ENCODE data around the gene ZNF394. TPM values are rescaled to one million over a fixed set of nuclear protein-coding genes. Genes with fewer than 3 reads are reported as not detected.

ZNF394 gene
- total and polyA plus RNA-seq, 9 of the 15 experiments (the other 6 are each of a cell fraction or from before 2014, with no cell fraction given) = 2.9 to 32.2 (median 24.2) TPM

DNA sequence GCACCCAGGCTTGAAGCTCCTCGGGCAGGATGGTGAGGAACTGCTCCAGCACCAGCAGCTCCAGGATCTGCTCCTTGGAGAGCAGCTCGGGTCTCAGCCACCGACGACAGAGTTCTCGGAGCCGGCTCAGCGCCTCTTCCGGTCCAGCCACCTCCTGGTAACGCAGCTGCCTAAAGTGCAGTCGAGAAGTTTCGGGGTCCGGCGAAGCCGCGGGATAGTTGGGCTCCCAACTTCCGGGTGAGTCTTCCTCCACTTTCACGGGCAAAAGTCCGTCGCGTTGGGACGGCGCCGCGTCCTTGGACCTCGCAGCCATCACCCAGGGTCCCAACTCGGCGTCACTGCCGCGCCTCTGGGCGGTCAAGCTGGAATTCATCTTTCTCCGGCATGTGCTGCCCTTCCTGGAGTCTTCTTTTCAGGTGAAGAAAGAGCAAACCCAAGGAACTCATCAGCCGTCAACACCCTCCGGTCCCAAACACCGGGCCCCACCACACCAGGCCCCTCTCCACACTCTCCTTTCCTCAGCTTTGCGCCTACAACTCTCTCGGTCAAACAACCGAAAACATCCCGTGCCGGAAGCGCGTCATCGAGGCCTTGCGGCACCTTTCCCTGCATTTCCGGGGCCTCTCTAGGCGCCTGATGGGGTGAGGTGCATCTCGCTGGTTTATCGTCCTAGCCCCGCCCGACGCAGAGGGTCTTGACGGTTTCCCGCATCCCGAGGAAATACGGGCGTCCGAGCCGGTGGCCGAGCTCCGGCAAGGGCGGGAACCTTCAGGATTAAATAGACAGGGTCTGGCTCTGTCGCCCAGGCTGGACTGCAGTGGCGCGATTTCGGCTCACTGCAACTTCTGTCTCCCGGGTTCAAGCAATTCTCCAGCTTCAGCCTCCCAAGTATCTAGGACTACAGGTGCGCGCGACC lies at the start of gene ZNF394 (continued):
- no peak for TF ChIP-seq HBP1 (CRISPR knock-in tag; IDR thresholded peaks at IDR 0.05)
- peak; percentile 94 for TF ChIP-seq CREB1 (IDR thresholded peaks at IDR 0.05)
- peak; percentile 96 for TF ChIP-seq CREB1 (CRISPR knock-in tag; IDR thresholded peaks at IDR 0.05)
- TF ChIP-seq ZNF407 (IDR thresholded peaks at IDR 0.05; ENCODE audit: low read depth) = no peak
- TF ChIP-seq SNRNP70 (optimal IDR thresholded peaks at IDR 0.05; ENCODE audit: low read depth, low read length) = no peak
- TF ChIP-seq ARNT (IDR thresholded peaks at IDR 0.05) = peak in 1 of 2 experiments; percentile 35; a peak in 2 of 4 replicates
- TF ChIP-seq POLR2AphosphoS2 (IDR thresholded peaks at IDR 0.05; ENCODE audit: low read length) = peak; percentile 63; the same call in 1 of the 2 replicates
- no peak for TF ChIP-seq BCL6 (CRISPR knock-in tag; IDR thresholded peaks at IDR 0.05)
- 0 out of 2 replicates have a peak, but pooled peaks have one; percentile 20 for TF ChIP-seq RUNX1 (IDR thresholded peaks at IDR 0.05; ENCODE audit: low read depth)
- peak; percentile 94 for TF ChIP-seq HDAC2 (IDR thresholded peaks at IDR 0.05)
- TF ChIP-seq ZEB2 (IDR thresholded peaks at IDR 0.05) = 0 out of 2 replicates have a peak, but pooled peaks have one; percentile 61
- TF ChIP-seq ZBTB49 (CRISPR knock-in tag; IDR thresholded peaks at IDR 0.05; ENCODE audit: borderline replicate concordance) = no peak
- no peak for TF ChIP-seq ZNF830 (CRISPR knock-in tag; IDR thresholded peaks at IDR 0.05)

Measured in K562 (cell line).